ENCODE data around the gene ARHGAP21.

Gene ARHGAP21

GRCh38 chr10:24722676-24723385 lies 856 bp downstream of the ARHGAP21 start:
- peak in 2 of 3 donors; percentile 31 to 42 for DNase-seq (ENCODE audit: low read depth in 2 of 3, low spot score in 1 of 3)

GRCh38 chr10:24722131-24722675 lies 1.5 kb downstream of the ARHGAP21 start:
- DNase-seq (ENCODE audit: low read depth in 2 of 3, low spot score in 1 of 3): no peak

- DNase-seq (ENCODE audit: low read depth in 2 of 3, low spot score in 1 of 3): no peak
These were observed 2.2 kb downstream of the ARHGAP21 start for GRCh38 chr10:24721229-24722106.

DNA sequence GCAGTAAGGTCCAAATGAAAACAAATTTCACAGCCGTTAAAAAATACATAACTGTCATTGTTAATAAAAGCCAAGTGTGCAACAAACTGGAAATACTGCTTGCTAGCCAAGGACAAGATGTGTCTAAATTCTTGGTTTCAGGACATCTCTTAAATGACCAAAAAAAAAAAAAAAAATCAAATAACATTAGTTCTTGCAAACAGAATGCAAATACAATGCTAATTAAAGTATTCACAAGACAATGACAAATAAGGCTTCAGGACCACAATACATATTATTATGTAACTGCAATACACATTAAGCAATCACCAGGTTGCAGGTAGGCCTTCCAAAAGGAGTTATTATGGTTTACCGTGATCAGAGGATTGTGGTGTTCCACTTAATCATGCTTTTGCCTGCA lies 3.6 kb downstream of the ARHGAP21 start:
- no peak for DNase-seq (ENCODE audit: low read depth in 2 of 3, low spot score in 1 of 3)

- DNase-seq (ENCODE audit: low read depth in 2 of 3, low spot score in 1 of 3): no peak
These were observed 5.4 kb downstream of the ARHGAP21 start for GRCh38 chr10:24718031-24718855.

DNA sequence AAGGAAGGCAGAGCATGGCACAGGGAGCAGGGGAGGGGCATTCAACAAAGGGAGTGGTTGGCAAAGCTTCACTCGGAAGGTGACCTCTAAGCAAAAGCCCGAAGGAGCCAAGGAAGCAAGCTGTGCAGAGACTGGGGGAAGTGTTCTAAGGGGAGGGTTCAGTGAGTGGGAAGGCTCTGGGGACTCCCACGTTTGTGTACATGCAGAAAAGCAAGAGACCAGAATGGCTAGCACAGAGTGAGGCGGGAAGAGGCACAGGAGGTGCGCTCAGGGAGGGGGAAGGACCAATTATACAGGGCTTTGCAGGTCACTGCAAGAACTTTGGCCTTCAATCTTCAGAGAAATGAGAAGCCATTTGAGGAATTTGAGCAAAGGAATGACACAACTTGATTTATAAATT lies 7.4 kb downstream of the ARHGAP21 start:
- no peak for DNase-seq (ENCODE audit: low read depth in 2 of 3, low spot score in 1 of 3)

DNA sequence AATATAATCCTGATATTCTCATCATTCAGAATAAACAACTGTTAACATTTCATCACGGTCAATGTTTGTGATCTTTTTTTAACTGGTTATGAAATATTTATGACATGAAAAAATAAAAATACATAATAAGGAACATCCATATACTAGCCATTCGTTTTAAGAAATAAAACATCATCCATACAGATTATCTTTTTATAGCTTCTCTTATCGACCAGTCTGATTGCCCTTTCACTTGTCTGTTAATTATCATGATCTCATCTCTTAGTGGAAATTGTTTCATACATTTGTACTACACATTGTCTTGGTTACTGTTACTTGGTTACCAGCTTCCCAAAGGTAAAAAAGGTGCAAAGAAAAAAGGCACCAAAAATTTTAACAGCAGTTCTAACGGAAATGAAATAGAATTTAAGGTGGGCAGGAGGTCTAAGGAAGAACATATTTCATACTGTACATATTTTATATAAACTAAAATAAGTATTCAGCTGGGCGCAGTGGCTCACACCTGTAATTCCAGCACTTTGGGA lies 8.4 kb downstream of the ARHGAP21 start:
- DNase-seq (ENCODE audit: low read depth in 2 of 3, low spot score in 1 of 3): no peak

DNA sequence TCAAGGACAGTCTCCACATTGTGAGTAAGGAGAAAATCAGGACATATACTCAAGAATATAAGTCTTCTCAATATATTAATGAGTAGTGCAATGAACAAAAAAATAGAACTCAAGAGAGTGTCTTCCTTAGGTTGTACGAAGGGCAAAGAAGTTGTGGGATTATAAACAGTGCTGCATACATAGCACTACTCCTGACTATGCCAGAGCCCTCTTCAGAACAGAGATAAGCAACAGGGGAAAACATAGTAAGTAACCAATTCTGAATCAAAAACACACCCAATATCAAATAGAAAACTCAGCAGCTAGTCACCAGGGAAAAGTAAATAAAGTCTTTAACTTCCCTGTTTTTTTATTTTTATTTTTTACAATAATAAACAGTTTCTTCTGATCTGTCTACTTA lies 10.6 kb downstream of the ARHGAP21 start:
- DNase-seq (ENCODE audit: low read depth in 2 of 3, low spot score in 1 of 3): no peak

- DNase-seq (ENCODE audit: low read depth in 2 of 3, low spot score in 1 of 3): no peak
These were observed 12.2 kb downstream of the ARHGAP21 start for GRCh38 chr10:24711465-24711864.

GRCh38 chr10:24708081-24708480 lies 15.6 kb downstream of the ARHGAP21 start:
- no peak for DNase-seq (ENCODE audit: low read depth in 2 of 3, low spot score in 1 of 3)

DNA sequence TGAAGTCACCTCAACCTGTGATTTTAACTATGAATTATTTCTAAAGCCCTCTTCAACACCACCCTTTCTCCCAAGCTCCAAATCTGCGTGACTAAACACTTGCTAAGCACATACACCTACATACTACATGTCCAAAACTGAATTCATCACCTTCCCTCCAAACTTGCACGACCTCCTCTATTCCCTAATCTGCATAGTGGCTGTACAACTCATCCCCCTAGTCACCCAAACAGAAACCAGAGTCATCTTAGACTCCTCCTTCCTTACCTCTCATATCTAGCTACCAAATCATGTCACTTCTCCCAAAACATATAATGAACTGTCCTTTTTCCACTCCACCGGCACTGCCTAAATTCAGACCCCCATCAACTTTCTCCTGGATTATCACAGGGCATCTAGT lies 16.2 kb downstream of the ARHGAP21 start:
- no peak for DNase-seq (ENCODE audit: low read depth in 2 of 3, low spot score in 1 of 3)

GRCh38 chr10:24706479-24707118 lies 17.1 kb downstream of the ARHGAP21 start:
- DNase-seq (ENCODE audit: low read depth in 2 of 3, low spot score in 1 of 3): peak in 1 of 3 donors; percentile 27

GRCh38 chr10:24703700-24704099 lies 20.0 kb downstream of the ARHGAP21 start:
- no peak for DNase-seq (ENCODE audit: low read depth in 2 of 3, low spot score in 1 of 3)

GRCh38 chr10:24701447-24701846 lies 22.2 kb downstream of the ARHGAP21 start:
- no peak for DNase-seq (ENCODE audit: low read depth in 2 of 3, low spot score in 1 of 3)

DNA sequence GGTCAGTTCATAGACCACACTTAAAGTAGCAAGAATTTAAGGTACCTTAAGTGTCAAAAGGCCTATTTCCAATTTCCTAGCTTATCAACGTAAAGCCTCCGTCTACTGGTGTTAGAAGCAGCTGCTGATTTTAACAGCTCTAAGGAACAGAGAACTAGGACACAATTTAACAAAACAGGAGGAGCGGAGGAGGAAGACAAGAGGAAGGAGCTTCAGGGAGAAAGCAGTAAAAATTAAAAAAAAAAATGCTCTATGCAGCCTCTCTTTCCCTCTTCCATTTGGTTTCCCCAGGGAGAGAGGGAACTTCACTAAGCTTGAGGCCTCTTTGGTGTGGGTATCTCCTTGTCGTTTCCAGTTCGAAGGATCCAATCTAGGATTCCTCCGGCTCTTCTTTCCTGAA lies 22.7 kb downstream of the ARHGAP21 start:
- DNase-seq (ENCODE audit: low read depth in 2 of 3, low spot score in 1 of 3): no peak

GRCh38 chr10:24698270-24698669 lies 25.4 kb downstream of the ARHGAP21 start:
- no peak for DNase-seq (ENCODE audit: low read depth in 2 of 3, low spot score in 1 of 3)

DNA sequence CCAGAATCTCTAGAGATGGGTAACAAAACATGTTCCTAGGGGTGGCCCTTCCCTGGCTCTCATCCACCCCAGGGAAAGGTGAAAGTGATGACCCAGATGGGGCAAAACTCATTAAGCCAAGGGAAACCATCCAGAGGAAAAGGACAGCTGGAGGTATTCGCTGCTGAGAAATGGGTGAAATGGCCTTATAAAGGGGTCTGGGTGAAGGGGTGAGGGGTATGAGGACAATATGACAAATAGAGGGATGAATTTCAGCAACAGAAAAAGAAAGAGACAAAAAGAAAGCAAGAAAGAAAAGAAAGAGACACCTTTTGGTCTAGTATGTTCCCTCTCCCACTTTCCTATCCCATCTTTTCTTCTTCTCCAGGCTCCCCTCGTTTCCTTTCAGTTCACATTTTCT lies 26.6 kb downstream of the ARHGAP21 start:
- no peak for DNase-seq (ENCODE audit: low read depth in 2 of 3, low spot score in 1 of 3)

DNA sequence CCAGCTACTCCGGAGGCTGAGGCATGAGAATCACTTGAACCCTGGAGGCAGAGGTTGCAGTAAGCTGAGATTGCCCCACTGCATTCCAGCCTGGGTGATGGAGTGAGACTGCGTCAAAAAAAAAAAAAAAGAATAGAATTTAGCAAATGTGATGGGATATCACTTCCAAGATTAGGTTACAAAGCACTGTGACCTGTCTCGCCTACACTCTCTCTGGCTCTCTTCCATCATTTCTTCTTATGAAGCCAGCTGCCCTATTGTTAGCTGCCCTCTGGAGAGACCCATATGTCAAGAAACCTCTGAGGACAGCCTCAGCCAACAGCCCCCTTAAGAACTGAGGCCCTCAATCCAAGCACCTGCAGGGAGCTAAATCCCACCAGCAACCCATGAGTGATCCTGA lies 28.2 kb downstream of the ARHGAP21 start:
- no peak for DNase-seq (ENCODE audit: low read depth in 2 of 3, low spot score in 1 of 3)

- DNase-seq (ENCODE audit: low read depth in 2 of 3, low spot score in 1 of 3): no peak
These were observed 29.6 kb downstream of the ARHGAP21 start for GRCh38 chr10:24694086-24694485.

DNA sequence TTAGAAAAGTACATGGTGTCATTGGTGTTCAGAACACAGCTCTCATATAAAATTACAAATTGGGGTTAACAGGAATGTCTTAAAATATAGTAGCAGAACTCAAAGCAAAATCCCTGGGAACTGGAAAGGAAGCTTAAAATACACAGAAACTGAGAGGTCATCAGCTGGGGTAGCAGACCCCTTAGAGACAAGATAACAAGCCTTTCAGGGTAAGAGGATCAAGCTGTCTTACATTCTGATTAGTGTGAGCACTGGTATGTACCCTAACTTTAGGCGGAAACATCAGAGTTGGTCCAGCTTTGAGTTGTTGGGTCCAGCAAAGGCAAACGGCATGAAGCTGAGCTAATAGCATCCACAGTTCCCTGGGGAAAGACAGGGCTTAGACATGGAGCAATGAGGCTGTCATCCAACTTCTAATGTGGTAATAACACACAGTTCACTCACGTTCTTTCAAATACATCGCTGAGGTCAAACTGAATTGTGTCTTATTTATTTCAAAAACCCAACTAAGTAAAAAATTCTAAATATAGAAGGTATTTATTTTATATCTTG lies 32.6 kb downstream of the ARHGAP21 start:
- no peak for DNase-seq (ENCODE audit: low read depth in 2 of 3, low spot score in 1 of 3)

Data from stimulated activated CD4-positive, alpha-beta T cell treated with anti-CD3 and anti-CD28 coated beads, Interleukin-12 subunit alpha, Interleukin-12 subunit beta, amount 100 ng/mL, for 48 hours (primary cell).